NT2/D1 (cell line): ENCODE measurements around the gene RIC8A.
"Not testable (repeated sequence)": the region's sequence is repeated elsewhere in the genome, so short reads cannot be mapped to it uniquely, and the experiment has no call there.

ENCODE experiments used
- SUZ12 ChIP-seq: IDR thresholded peaks from 2 replicates; pipeline ENCODE4 v1.6.1; 2011; ENCODE audit not compliant: insufficient read length, insufficient read depth; ENCODE audit errors: extremely low read depth
- YY1 ChIP-seq: IDR thresholded peaks from 2 replicates; pipeline ENCODE4 v1.6.1; 2011; ENCODE audit not compliant: insufficient read length, insufficient read depth
- ZNF274 ChIP-seq: IDR thresholded peaks from 2 replicates; pipeline ENCODE4 v1.6.1; 2011; ENCODE audit warnings: mild to moderate bottlenecking, low read depth, low read length

DNA sequence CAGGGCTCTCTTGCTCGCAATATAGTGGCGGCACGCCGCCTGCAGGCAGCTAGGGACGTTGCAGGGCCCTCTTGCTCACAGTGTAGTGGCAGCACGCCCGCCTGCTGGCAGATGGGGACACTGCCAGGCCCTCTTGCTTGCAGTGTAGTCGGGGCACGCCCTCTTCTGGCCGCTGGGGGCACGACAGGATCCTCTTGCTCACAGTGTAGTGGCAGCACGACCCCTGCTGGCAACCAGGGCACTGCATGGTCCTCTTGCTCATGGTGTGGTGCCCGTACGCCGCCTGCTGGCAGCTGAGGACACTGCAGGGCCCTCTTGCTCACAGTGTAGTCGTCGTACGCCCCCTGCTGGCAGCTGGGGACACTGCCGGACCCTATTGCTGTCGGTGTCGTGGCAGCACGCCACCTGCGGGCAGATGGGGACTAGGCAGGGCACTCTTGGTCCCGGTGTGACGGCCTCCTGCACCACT lies 17.6 kb upstream of the RIC8A start:
- not testable (repeated sequence) for TF ChIP-seq YY1, ZNF274, SUZ12
